HG03135 (cell line): ENCODE measurements around the gene KISS1.
"Not testable (repeated sequence)": the region's sequence is repeated elsewhere in the genome, so short reads cannot be mapped to it uniquely, and the experiment has no call there.

ENCODE experiments used
- ATAC-seq: cut with Tn5 transposase; IDR thresholded peaks from one replicate; pipeline ENCODE4 v1.9.1; 2021; ENCODE audit warnings: mild to moderate bottlenecking, moderate library complexity; ENCODE audit not compliant: unreplicated experiment

Gene KISS1, protein sequence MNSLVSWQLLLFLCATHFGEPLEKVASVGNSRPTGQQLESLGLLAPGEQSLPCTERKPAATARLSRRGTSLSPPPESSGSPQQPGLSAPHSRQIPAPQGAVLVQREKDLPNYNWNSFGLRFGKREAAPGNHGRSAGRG

GRCh38 chr1:204196068-204196795, at the start of gene KISS1:
KISS1 (minus strand) TSS chr1:204196491; CDS start chr1:204192876, 3,615 bp downstream.
- no peak for ATAC-seq

GRCh38 chr1:204242920-204243319, 46.6 kb upstream of the KISS1 start:
- no peak for ATAC-seq

DNA sequence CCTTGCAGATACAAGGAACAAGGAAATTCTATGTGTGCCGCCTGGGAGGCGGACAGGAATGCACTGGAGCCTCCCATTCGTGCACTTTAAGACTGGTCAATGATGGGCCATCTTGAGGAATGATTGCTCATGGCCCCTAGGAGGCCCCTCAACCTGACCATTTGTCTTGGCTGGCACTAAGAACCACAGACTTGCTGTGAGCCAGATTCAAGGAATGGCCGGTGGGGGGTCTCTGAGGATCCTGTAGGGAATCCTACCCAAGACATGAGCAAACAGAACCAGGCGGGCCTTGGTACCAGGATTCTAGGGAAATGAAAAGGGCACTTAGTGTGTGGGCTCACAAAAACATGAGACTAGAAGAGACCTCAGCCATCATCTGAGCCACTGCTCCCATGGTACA, 45.6 kb upstream of the KISS1 start:
- no peak for ATAC-seq

- no peak for ATAC-seq
Observed at GRCh38 chr1:204241050-204241449, 44.8 kb upstream of the KISS1 start.

DNA sequence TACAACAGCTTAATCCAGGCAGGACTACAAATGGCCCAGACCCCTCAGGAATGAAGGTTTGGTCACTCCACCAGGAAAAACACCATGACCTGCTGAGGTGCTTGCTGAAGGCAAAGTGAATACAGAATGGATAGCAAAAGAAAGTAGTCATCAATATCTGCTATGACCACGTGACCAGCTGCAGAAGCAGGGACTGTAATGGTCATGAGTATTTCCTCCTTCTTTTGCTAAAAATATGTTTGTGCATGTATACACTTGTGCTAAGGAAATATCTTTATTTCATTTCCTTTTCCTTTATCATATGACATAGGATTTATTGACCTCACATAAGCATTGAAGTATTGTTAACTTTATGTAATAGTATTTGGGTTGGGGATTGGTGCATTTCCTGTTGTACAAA, 43.9 kb upstream of the KISS1 start:
- no peak for ATAC-seq

DNA sequence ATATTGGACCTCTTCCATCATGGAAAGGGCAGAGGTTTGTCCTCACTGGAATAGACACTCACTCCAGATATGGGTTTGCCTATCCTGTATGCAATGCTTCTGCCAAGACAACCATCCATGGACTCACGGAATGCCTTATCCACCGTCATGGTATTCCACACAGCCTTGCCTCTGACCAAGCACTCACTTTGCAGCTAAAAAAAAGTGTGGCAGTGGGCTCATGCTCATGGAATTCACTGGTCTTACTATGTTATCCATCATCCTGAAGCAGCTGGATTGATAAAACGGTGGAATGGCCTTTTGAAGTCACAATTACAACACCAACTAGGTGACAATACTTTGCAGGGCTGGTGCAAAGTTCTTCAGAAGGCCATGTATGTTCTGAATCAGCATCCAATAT, 43.1 kb upstream of the KISS1 start:
- ATAC-seq = not testable (repeated sequence)

DNA sequence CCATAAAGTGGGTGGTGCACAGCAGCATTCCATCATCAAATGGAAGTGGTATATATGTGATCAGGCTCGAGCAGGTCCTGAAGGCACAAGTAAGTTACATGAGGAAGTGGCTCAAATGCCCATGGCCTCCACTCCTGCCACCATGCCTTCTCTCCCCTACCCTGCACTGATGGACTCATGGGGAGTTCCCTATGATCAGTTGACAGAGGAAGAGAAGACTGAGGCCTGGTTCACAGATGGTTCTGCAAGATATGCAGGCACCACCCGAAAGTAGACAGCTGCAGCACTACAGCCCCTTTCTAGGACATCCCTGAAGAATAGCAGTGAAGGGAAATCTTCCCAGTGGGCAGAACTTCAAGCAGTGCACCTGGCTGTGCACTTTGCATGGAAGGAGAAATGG, 42.2 kb upstream of the KISS1 start:
- ATAC-seq = not testable (repeated sequence)

DNA sequence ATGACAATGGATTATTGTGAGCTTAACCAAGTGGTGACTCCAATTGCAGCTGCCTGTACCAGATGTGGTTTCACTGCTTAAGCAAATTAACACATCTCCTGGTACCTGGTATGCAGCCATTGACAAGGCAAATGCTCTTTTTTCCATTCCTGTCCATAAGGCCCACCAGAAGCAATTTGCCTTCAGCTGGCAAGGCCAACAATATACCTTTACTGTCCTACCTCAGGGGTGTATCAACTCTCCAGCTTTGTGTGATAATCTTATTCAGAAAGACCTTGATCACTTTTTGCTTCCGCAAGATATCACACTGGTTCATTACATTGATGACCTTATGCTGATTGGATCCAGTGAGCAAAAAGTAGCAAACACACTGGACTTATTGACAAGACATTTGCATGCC, 41.2 kb upstream of the KISS1 start:
- not testable (repeated sequence) for ATAC-seq

- ATAC-seq = no peak
Observed at GRCh38 chr1:204232526-204232925, 36.2 kb upstream of the KISS1 start.

- no peak for ATAC-seq
Observed at GRCh38 chr1:204230211-204230610, 33.9 kb upstream of the KISS1 start.

DNA sequence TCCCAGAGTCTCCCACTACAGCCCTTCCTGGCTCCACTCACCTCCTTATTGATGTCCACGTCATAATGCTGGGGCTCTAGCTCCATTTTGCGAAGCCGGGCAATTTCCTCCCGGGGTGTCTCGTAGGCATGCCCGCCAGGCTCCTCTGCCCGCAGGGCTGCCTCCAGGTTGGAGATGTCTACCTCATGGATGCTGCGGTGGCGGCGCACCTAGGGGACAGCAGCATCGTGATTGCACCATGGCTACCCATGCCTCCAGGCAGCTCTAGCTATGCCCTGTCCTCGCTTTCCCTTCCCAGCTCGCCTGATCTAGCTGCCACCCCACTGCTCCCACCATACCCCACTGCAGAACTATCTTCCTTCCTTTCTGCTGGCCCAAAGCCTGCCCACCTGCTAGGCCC, 32.6 kb upstream of the KISS1 start:
- no peak for ATAC-seq

DNA sequence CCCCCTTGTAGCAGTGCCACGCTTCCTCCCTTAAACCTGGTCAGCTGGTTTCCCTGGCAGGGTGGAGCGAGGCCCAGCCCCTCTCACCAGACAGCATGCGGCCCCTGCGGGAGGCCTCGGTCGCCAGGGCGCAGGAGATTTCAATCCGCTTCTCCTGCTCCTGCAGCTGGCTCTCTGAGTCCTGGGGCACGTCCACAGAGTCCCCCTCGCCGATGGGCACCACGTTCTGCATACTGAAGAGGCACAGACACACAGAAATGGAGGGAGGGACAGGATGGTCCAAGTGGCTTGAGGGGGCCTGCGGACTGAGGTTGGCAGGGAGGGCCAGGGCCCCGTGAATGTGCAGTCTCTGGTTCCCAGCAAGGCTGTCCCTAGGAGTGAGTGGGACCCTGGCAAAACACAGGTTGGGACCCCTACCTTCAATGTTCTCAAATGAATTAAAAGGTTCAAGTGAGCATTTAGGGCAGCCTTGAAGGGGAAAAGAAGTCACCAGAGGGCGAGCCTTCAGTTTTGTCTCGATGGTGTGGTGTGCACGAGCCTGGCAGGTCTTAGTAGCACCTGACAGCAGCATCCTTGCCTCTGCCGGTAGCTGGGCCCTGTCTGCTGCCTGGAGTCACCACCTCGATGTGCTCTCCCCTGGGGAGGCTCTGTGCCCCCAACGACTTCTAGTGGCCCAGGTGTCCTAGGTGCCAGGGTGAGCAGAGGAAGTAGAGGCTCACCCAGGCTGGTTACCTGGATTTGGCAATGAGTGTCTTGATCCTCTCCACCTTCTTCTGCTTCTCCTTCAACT, 31.9 kb upstream of the KISS1 start:
- ATAC-seq = no peak

DNA sequence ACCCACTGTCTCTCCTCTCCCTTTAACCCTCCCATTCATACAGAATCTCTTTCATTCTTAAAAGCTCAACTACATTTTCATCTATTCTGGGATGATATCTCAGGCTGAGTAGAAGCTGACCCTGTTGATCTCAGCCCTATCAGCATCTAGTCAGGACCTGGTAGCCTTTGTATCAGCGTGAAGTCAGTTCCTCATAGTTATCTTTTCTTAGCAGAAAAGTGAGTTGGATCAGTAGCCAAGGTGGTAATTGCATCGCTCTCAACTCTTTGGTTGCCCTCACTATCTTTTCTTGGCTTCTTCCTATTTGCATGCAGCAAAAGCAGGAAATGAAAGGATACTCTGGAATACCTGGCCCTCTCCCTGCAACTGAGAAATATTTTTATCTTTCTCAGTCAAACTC, 31.1 kb upstream of the KISS1 start:
- no peak for ATAC-seq

DNA sequence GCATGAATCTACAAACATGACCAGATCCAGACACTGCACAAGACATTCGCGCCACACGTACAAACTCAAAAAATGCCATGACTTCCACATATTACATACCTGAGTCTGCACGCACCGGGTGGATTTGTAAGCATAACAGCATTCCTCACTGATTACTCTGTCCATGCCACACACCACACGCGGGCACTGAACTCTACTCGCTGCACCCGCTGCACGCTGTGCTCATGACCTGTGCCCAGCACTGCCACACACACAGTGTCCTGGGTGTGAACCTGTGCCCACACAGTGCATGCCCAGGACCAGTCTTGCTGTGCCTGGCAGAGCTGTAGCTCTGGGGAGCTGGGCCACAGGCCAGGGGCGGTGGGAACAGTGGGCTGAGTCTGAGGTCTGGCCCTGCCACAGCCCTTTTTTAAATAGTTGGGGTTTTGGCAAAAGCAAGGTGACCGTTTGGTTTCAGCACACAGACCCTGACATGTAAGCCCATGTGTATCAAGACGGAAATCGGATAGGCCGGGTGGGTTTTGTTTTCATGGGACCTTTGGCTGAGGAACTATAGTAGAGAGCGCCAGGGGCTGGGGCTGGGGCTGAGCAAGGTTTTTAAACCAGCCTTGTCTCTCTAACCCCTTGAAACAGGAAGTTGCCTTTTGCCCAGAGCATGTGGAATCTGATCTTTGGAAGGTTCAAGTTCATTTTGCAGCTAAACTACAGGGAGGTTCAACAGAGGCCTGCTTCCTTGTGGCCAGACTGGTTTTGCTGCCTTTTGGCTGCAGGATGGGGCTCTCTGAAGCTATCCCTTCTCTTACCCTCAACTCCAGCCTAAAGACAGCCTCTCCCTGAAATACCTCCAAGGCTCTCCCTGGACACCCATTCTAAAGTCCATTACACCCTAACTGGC, 29.8 kb upstream of the KISS1 start:
- ATAC-seq = no peak

DNA sequence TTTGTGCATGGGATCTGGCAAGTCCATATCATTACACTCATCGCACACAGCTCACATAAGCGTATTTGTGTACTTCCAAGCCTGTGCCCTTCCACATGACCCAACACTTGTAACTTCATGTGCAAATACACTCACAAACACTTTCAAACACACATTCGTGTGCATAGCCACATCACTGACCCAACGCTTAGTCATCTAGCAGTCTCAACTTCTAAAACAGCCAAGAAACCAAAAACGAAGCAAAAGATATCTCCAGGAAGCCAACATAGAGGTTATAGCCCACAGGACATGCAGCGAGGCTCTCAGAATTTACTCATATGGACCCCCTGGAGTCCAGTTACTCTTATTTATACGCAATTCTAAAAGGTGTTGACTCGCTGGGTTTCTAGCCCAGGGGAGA, 28.4 kb upstream of the KISS1 start:
- ATAC-seq = no peak

DNA sequence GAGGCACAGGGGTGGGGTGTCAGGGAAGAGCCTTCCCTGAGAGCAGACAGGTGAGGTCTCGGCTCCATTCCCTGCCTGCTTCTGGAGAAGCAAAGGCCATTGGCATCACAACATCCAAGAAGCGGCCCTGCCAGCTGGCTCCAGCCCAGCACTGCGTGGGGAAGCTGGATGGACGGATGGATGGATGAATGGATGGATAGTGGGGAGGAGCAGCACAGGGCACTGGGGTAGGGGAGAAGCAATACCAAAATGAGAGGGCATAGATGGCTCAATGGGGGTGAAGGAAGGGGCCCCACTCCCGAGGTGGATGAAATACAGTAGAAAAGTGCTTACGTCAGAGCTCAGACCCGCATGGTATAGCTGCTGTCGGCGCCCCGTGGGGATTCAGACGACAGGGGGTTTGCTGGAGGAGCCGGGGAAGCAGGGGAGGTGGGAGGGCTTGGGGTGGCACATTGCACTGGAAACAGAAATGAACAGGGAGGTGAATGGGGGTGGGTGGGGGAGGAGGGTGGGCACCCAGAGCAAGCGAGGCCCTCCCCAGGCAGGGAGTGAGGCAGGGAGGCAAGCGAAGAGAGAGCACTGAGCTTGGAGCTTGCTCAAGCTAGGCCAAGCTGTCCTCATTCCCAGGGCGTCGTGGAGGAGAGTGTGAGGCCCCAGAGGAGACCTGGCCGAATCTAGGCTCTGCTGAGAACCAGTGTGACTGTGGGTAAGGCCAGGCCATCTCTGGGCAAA, 27.0 kb upstream of the KISS1 start:
- ATAC-seq = no peak

GRCh38 chr1:204222764-204223055, 26.4 kb upstream of the KISS1 start:
- ATAC-seq = no peak

DNA sequence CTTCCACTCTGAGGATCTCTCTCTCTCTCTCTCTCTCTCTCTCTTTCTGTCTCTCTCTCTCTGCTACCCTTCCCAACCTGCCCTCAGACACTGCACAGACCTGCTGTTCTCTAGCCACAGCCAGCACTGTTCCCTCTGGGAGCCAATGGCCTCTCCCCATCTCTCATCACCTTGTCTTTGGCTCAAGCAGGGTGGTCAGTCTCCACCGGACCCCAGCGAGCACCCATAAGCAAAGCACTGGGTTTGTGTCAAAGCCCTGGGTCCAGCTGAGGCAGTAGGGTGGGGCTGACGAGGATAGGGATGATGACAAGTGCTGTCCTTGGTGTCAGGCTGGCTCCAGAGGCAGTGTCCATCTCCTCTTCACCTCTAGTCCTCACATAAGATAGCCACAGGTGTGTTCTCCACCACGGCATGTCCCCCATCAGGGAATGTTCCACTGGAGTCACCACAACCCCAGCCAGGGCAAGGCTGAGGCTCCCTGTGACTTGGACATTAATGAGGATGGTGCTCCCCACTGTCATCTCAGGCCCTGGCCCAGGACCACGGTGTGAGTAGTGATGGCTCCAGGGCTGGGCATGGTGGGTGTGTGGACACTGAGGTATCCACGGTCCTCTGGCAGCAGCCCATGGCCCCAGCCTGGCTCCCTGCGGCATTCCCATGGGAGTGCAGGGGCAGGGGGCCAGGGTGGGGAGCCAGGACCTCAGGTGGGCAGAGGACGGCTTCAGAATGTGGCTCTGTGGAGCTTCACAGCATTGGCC, 25.9 kb upstream of the KISS1 start:
- no peak for ATAC-seq

DNA sequence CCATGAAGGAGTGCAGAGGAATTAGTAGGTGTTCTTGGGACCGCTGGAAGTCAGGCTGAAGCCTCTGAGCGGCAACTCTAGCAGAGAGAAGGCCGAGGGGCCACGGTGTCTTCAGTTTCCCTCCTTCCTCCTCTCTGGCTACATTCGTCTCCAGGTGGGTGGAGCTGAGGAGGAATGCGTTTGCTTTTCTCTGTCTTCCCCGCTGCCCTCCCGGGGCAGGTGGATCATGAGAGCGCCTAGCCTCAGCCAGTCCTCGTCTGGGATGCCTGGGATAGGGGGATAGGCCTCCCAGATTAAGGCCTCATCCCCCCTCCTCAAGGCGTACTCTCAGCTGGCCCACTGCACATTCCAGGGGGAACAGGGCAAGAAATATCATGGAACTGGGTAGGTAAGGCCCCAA, 25.0 kb upstream of the KISS1 start:
- no peak for ATAC-seq
